Right lung (tissue), 5 donors: Measurements from ENCODE around the gene RABL6. TPM values are rescaled to one million over a fixed set of nuclear protein-coding genes. Genes with fewer than 3 reads are reported as not detected.
"Not testable (repeated sequence)": the region's sequence is repeated elsewhere in the genome, so short reads cannot be mapped to it uniquely, and the experiment has no call there.

Experiments
- DNase-seq, 2 donors: peaks; one replicate each; pipeline ENCODE4 v3.0.0-alpha.2; 2013
- polyA plus RNA-seq, 5 donors: library from polyadenylated mRNA; unstranded; fragments of 120-200 nt; gene quantifications; one replicate each; pipeline versions ENCODE4 v1.2.1 to v1.2.3, GENCODE V29; 2013; ENCODE audit warnings: inconsistent platforms in 1 of 5, low replicate concordance in 1 of 5; ENCODE audit not compliant: insufficient read length in 5 of 5, insufficient read depth in 1 of 5

Gene RABL6
- polyA plus RNA-seq, 5 donors = 46.3 to 79.6 (median 54.0) TPM

DNA sequence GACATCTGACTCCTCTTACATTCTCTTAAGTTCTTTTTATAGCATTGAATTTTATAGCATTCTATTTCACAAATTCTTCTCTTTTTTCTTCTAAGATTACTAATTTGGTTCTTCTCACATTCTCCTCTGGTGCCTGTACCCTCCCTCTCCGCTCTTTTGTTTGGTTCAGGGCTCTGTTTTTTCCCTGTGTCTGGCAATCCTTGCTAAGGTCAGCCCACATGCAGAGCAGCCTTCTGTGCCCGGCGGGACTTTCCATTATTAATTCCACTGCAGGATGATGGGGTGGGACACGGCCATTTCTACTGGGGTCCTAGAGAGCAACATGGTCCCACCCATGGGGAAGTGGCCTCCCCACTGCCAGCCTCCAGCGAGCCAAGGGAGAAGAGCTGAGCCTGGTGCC lies 68.7 kb downstream of the RABL6 start:
- no peak for DNase-seq

DNA sequence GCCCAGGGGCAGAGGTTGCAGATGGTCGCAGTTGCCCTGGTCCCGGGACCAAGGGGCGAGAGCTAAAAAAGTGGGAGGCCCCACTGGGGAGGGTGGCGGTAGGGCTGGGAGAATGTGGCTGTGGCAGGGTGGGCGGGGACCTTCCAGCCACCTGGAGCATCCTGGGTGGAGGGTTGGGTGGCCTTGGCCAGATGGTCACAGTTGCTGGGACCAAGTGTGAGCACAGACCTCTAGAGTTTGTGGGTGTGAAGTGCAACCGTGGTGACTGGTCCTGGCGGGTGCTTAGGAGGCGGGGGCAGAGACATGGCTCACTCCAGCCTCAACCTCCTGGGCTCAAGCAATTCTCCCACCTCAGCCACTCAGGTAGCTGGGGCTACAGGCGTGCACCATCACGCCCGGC lies 72.9 kb downstream of the RABL6 start:
- DNase-seq = no peak

DNA sequence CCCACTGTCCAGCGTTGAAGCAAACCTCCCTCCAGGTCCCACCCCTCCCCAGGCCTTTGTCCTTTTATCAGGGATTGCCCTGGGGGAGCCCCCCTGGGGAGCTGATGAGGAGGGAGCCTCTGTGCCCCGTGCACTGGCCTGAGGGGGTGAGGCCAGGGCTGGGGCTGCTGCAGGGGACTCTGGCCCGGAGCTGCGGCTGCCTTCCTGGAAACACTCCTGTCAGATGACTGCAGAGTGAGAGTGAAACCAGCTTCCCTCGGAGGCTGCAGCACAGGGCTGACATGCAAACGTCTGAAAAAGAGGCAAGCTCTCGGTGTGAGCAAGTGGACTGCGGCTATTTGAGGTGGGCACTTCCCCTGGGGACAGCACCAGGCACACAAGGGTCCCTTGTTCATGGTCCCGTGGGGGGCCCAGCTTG lies 74.0 kb downstream of the RABL6 start:
- no peak for DNase-seq

DNA sequence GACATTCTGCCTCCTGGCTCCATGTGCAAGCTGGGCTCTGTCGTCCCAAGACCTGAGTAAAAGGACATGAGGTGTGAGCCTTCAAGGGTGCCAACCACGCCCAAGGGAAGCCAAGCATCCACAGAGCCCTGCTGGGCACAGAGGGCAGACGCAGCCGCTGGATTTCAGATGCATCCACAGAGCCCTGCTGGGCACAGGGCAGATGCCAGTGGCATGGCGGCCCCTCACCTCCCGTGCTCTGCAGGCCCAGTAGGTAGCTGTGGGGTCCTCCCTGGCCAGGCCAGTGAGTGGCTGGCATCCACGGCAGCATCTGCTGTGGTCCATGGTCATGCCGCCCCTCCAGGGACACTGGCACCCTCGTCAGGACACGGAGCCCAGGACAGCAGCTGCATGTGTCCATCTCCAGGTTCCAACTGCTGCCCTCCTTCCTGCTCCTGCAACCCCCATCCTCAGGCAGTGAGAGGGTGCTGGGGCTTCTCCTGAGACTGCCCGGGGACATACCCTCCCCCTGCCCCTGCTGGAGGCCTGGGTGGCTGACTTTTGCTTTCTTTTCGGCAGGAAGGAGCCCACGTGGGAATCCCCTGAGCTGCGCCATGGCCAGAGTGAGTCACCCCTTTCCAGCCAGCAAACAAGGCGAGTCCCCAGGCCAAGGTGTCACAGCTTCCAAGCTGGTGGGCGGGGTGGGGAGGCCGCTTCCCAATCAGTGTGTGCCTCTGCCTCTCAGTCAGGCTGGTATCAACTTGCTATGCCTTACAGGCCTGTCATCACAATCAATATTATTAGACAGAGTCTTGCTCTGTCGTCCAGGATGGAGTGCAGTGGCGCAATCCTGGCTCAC lies 74.6 kb downstream of the RABL6 start:
- DNase-seq = no peak

DNA sequence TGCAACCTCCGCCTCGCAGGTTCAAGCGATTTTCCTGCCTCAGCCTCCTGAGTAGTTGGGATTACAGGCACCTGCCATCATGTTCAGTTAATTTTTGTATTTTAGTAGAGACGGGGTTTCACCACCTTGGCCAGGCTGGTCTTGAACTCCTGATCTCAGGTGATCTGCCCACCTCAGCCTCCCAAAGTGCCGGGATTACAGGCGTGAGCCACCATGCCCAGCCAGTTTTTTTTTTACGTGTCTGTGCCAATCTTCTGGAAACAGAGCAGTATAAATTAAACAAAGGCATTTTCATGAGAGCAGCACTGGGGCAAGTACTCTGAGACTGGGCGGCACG lies 75.2 kb downstream of the RABL6 start:
- DNase-seq = not testable (repeated sequence)

DNA sequence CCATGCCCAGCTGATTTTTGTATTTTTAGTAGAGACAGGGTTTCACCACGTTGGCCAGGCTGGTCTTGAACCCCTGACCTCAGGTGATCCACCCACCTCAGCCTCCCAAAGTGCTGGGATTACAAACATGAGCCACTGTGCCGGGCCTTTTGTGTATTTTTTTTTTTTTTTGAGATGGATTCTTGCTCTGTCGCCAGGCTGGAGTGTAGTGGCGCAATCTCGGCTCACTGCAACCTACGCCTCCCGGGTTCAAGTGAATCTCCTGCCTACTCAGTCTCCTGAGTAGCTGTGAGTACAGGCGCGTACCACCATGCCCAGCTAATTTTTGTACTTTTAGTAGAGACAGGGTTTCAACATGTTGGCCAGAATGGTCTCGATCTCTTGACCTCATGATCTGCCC lies 75.9 kb downstream of the RABL6 start:
- DNase-seq = not testable (repeated sequence)

DNA sequence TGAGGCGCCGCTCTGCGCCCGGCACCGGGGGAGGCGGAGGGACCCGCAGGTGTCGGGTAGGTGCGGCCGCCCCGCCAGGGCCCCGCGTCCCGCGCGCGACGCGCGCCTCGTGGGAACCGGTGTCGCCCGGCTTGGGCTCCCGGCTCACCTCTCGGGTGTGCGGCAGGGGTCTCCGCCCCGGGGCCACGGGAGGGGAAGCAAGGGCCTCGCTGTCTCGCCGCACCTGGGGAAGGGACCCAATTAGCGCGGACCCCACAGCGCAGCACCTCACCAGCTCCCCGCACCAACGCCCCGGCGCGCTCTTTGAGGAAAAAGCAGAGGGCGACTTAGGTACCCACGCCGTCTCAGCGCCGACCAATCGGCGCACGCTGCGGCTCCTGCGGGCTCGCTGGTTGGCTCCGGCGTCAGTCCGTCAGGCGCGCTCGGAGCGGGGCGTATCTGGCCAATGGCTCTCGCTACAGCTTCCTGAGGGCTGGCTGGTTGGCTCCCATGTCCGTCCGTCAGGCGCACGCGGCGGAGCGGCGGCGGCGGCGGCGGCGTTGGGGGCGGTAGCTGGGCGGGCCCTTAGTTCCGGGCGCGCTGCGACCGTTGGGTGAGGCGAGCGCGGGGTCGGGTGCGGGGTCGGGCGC lies 78.3 kb downstream of the RABL6 start, which contains the start of gene TRAF2:
TSS of gene TRAF2 (plus strand) at position 567 of the 629 bp plus-strand sequence. CDS start 12,225 bp downstream, outside the sequence.
- peak; percentile 99 to 100 for DNase-seq

DNA sequence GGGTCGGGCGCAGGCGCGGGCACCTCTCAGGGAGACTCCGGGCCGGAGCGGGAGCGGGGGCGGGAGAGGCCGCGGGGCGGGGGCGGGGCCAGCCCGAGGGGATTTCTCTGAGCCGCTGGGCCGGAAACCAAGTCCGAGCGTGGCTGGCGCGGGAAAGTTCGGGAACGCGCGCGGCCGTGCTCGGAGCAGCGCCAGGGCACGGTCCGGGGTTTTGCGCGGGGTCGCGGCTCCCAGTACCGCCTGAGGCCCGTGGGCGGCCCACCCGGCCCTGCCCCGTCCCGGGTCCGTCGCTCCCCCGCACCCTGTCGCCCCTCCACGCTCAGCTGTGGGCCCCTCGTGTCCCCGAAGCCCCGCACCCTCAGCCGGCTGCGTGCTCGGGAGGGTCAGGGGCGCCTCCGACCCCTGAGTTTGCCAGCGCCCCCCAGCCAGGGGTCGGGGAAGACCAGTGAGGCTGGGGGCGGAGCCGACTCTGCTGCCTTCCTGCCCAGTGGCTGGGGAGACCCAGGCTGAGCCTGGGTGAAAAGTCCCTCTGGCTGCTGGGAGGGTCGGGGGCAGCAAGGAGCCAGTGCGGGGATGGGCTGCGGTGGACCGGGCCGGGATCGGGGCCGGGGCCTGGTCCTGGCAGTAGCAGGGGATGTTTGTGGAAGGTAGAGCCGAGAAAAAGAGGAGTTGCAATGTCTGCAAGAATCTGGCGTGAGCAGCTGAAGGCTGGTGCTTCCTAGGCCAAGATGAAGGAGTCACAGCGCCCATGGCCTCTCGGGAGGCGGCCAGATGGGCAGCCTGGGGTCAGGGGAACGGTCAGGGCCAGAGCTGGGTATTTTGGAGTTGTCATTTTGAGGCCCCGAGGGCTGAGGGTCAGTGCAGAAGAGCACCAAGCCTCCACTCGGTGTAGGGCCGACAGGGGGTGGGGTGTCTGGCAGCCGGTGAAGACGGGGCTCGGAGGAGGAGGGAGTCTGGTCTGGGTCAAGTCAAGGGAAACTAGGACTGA lies 79.2 kb downstream of the RABL6 start:
- no peak for DNase-seq

DNA sequence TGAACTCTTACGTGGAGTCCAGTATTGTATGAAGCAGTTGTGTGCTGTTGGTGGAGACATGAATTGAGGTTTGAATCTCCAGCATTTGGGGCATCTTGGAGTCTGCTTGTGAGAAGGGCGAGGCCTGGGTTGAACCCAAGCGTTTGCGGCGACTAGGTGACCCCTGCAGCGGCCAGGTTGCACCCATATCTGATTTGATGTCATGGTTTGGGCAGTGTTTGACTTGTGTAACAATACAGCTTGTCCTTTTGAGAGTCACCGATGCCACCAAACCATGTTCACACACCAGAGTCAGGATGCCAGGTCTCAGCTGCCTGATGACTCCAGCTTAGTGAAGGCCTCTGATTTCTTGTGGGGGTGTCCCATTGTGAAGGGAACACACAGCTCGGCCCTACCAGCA lies 80.7 kb downstream of the RABL6 start:
- no peak for DNase-seq

DNA sequence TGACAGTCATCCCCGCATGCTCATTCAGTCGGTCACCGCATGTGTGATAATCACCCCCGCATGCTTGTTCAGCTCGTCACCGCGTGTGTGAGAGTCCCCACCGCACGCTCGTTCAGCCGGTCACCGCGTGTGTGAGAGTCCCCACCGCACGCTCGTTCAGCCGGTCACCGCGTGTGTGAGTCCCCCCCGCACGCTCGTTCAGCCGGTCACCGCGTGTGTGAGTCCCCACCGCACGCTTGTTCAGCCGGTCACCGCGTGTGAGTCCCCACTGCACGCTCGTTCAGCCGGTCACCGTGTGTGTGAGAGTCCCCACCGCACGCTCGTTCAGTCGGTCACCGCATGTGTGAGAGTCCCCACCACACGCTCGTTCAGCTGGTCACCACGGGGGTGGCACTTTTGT lies 82.1 kb downstream of the RABL6 start:
- DNase-seq = no peak

DNA sequence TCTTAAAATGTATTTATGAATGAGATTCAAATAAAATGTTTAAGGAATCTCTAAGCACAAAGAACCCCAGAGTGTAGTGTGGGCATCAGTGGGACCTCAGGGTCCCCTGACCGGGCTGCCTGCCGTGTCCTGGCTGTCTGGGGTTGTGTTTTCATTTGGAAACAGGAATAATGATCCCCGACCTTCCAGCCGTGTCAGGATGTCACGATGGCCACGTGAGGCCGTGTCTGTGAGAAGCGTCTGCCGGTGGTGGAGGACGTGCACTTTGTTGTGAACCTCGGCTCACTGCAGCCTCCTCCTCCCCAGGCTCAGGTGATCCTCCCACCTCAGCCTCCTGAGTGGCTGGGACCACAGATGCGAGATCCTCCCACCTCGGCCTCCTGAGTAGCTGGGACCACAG lies 82.9 kb downstream of the RABL6 start:
- DNase-seq = no peak

Other genes starting within 250 kb of the RABL6 start
- 100 to 1,000 TPM in 1 of 5 donors, 10 to 100 TPM in 4; 60.3 to 160 (median 86.2) TPM for gene EGFL7, start 145.0 kb upstream of the RABL6 start, polyA plus RNA-seq
- 10 to 100 TPM; 23.1 to 55.6 (median 27.8) TPM for gene AGPAT2, start 120.5 kb upstream of the RABL6 start, polyA plus RNA-seq
- 10 to 100 TPM; 22.7 to 47.6 (median 29.8) TPM for gene DIPK1B, start 95.4 kb upstream of the RABL6 start, polyA plus RNA-seq
- under 1 TPM; 0.12 to 0.76 (median 0.31) TPM for gene LCN10, start 65.0 kb upstream of the RABL6 start, polyA plus RNA-seq
- gene LCN6, start 59.4 kb upstream of the RABL6 start, polyA plus RNA-seq = not detected
- gene LCN8, start 49.7 kb upstream of the RABL6 start, polyA plus RNA-seq = under 1 TPM in 1 of 5 donors, not detected in 4; 0.72 TPM
- gene LCN15, start 43.4 kb upstream of the RABL6 start, polyA plus RNA-seq = 1 to 10 TPM in 1 of 5 donors, under 1 TPM in 4; 0.07 to 2.2 (median 0.10) TPM
- gene TMEM141, start 16.6 kb upstream of the RABL6 start, polyA plus RNA-seq = 10 to 100 TPM; 42.6 to 74.3 (median 54.0) TPM
- 10 to 100 TPM in 1 of 5 donors, 1 to 10 TPM in 4; 5.9 to 10.6 (median 7.7) TPM for gene CCDC183, start 11.6 kb upstream of the RABL6 start, polyA plus RNA-seq
- gene AJM1, start 34.5 kb downstream of the RABL6 start, polyA plus RNA-seq = 1 to 10 TPM in 3 of 5 donors, under 1 TPM in 2; 0.56 to 1.9 (median 1.1) TPM
- gene PHPT1, start 41.5 kb downstream of the RABL6 start, polyA plus RNA-seq = 100 to 1,000 TPM in 1 of 5 donors, 10 to 100 TPM in 4; 57.7 to 161 (median 84.7) TPM
- 1 to 10 TPM; 4.5 to 9.5 (median 6.7) TPM for gene MAMDC4, start 44.4 kb downstream of the RABL6 start, polyA plus RNA-seq
- gene EDF1, start 58.4 kb downstream of the RABL6 start, polyA plus RNA-seq = 100 to 1,000 TPM; 326 to 525 (median 367) TPM
- gene TRAF2, start 78.6 kb downstream of the RABL6 start, polyA plus RNA-seq = 10 to 100 TPM; 10.8 to 16.5 (median 13.9) TPM
- gene FBXW5, start 136.8 kb downstream of the RABL6 start, polyA plus RNA-seq = 10 to 100 TPM; 28.1 to 74.7 (median 42.7) TPM
- gene C8G, start 137.3 kb downstream of the RABL6 start, polyA plus RNA-seq = under 1 TPM in 4 of 5 donors, not detected in 1; 0.33 to 0.78 (median 0.41) TPM
- gene LCN12, start 144.3 kb downstream of the RABL6 start, polyA plus RNA-seq = 10 to 100 TPM in 3 of 5 donors, 1 to 10 TPM in 2; 9.1 to 25.3 (median 21.1) TPM
- gene PTGDS, start 169.6 kb downstream of the RABL6 start, polyA plus RNA-seq = 10 to 100 TPM; 21.1 to 66.2 (median 29.6) TPM
- 1 to 10 TPM in 2 of 5 donors, under 1 TPM in 3; 0.59 to 1.9 (median 0.89) TPM for gene LCNL1, start 175.0 kb downstream of the RABL6 start, polyA plus RNA-seq
- gene PAXX, start 184.5 kb downstream of the RABL6 start, polyA plus RNA-seq = 10 to 100 TPM; 26.2 to 57.5 (median 36.8) TPM
- 10 to 100 TPM; 25.9 to 74.3 (median 43.8) TPM for gene CLIC3, start 188.6 kb downstream of the RABL6 start, polyA plus RNA-seq
- 10 to 100 TPM; 16.0 to 35.7 (median 21.0) TPM for gene ABCA2, start 220.3 kb downstream of the RABL6 start, polyA plus RNA-seq
- under 1 TPM in 1 of 5 donors, not detected in 4; 0.08 TPM for gene FUT7, start 224.1 kb downstream of the RABL6 start, polyA plus RNA-seq
- 10 to 100 TPM; 20.6 to 61.5 (median 33.8) TPM for gene NPDC1, start 238.2 kb downstream of the RABL6 start, polyA plus RNA-seq
- 1 to 10 TPM; 2.0 to 5.4 (median 3.2) TPM for gene ENTPD2, start 246.1 kb downstream of the RABL6 start, polyA plus RNA-seq